Stomach (tissue), 9 donors: ENCODE measurements around the gene MAN2A1. TPM values are rescaled to one million over a fixed set of nuclear protein-coding genes. Genes with fewer than 3 reads are reported as not detected.

Source experiments
- DNase-seq, 2 donors: peaks; one replicate each; pipeline versions ENCODE4 v3.0.0 to v3.0.0-alpha.2; 2013 to 2019
- H3K27ac ChIP-seq, 5 donors: fragments of 200-600 bp in 4 of 5; sonication (generic) in 4 of 5; one replicate each; pipeline ENCODE4 v1.5.1; 2013 to 2019; ENCODE audit warnings: mild to moderate bottlenecking in 1 of 5, moderate library complexity in 1 of 5
- H3K27me3 ChIP-seq, 3 donors: fragments of 200-600 bp; sonication (generic); one replicate each; pipeline ENCODE4 v1.5.1; 2017 to 2019; ENCODE audit warnings: mixed run types in 1 of 3
- H3K36me3 ChIP-seq, 4 donors: fragments of 200-600 bp; sonication (generic); 1 replicate in 3 of 4; 2 replicates in 1 of 4; pipeline ENCODE4 v1.5.1; 2016 to 2019
- H3K4me1 ChIP-seq, 4 donors: fragments of 200-600 bp; sonication (generic); one replicate each; pipeline ENCODE4 v1.5.1; 2016 to 2019
- H3K4me3 ChIP-seq, 4 donors: fragments of 200-600 bp; sonication (generic) in 3 of 4; one replicate each; pipeline ENCODE4 v1.5.1; 2016 to 2019; ENCODE audit warnings: mild to moderate bottlenecking in 1 of 4
- H3K9me3 ChIP-seq, 4 donors: fragments of 200-600 bp; sonication (generic); one replicate each; pipeline ENCODE4 v1.5.1; 2016 to 2019
- EP300 ChIP-seq: sonication (generic); formaldehyde crosslinking; IDR thresholded peaks from one replicate; pipeline ENCODE4 v1.6.1; 2017; ENCODE audit warnings: antibody characterized with exemption
- POLR2A ChIP-seq, 4 donors: fragments of 450-650 bp; IDR thresholded peaks; one replicate each; pipeline ENCODE4 v1.6.1; 2016; ENCODE audit warnings: antibody characterized with exemption in 4 of 4, control low read depth in 2 of 4, mild to moderate bottlenecking in 1 of 4, moderate library complexity in 1 of 4
- POLR2AphosphoS5 ChIP-seq, 3 donors: sonication (generic); formaldehyde crosslinking; IDR thresholded peaks; one replicate each; pipeline ENCODE4 v1.6.1; 2016; ENCODE audit warnings: antibody characterized with exemption in 3 of 3
- WGBS, 5 donors: extraction: QIAGEN DNeasy Blood & Tissue Kit in 3 of 5; methylation state at CpG; one replicate each; pipeline versions ENCODE4 v1.1.5 to v1.1.7; 2013 to 2018; 5-methylcytosine and 5-hydroxymethylcytosine counted together
- intact Hi-C: fragments of 100-400 bp; cut with DNase I; formaldehyde crosslinking; loops from one replicate; pipeline ENCODE4 v1.15.1; 2023; ENCODE audit warnings: low total_unique reads
- polyA plus RNA-seq, 3 donors: library from polyadenylated mRNA; stranded (reverse); fragments of 200-250 nt; gene quantifications; one replicate each; pipeline ENCODE4 v1.2.3, GENCODE V29; 2013
- total RNA-seq, 5 donors: library from RNA; depleted of rRNA; stranded (reverse); fragments of >200 nt; gene quantifications; one replicate each; pipeline versions ENCODE4 v1.1.0 to v1.2.3, GENCODE V29; 2014 to 2016
- TF ChIP-seq, protein P1 (sequence below), 7 experiments: fragments of 450-650 bp in 4 of 7; fragments of 200-600 bp in 3 of 7; sonication (generic) in 3 of 7; IDR thresholded peaks; one replicate each; pipeline ENCODE4 v1.5.1; 2016 to 2019; ENCODE audit warnings: antibody characterized with exemption in 7 of 7, control low read depth in 2 of 7, mild to moderate bottlenecking in 1 of 7
- donor health status: healthy with polysubstance abuse.
- donor health status: Bipolar disorder and iron deficiency.
- donor health status: healthy.

The MAN2A1 gene
- total and polyA plus RNA-seq, 8 donors = 6.1 to 136 (median 33.6) TPM

DNA sequence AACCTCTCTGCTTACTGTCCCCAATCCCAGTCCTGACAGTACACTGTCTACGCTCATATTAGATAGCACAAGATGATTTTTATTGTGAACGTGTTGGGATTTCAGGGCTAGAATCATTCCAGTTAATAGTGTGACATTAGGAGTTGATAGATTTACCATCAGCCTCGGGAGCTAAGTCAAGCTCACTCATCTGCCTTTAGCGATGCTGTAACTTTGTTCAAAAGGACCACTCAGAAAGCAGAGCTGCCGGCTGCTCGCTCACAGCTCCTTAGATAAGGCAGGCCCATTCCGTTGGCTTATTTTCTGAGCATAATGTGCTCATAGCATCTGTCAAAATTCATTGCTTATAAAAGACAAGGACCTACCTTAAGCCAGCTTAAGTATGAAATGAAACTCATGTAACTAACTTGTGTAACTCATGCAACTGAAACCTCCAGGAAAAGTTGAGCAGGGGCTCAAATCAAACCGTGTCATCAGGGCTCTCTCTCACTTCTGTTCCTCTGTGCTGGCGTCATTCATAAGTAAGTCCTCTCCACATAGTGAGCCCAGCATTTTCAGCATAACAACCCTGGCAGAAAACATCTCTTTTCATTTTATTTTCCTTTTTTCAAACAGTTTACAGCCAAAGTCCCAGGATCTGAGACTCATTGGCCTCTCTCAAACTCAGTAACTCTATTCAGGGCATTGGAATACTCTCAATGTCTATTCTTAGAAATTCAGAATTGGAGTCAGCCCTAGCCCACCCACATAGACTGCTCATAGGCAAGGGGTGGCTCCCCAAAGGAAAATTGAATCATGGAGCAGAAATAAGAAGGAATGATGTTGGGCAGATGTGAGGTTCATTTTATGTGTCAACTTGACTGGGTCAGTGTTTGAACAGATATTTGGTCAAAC lies 208.8 kb downstream of the MAN2A1 start:
- H3K4me3 ChIP-seq = no peak overlapping the region
- H3K27ac ChIP-seq = no peak overlapping the region
- H3K36me3 ChIP-seq = no peaks in the 10 kb centered on the region
- TF ChIP-seq, protein P1, sequence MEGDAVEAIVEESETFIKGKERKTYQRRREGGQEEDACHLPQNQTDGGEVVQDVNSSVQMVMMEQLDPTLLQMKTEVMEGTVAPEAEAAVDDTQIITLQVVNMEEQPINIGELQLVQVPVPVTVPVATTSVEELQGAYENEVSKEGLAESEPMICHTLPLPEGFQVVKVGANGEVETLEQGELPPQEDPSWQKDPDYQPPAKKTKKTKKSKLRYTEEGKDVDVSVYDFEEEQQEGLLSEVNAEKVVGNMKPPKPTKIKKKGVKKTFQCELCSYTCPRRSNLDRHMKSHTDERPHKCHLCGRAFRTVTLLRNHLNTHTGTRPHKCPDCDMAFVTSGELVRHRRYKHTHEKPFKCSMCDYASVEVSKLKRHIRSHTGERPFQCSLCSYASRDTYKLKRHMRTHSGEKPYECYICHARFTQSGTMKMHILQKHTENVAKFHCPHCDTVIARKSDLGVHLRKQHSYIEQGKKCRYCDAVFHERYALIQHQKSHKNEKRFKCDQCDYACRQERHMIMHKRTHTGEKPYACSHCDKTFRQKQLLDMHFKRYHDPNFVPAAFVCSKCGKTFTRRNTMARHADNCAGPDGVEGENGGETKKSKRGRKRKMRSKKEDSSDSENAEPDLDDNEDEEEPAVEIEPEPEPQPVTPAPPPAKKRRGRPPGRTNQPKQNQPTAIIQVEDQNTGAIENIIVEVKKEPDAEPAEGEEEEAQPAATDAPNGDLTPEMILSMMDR (IDR thresholded peaks at IDR 0.05) = no peak
- TF ChIP-seq POLR2AphosphoS5 (IDR thresholded peaks at IDR 0.05) = no peak
- no peak for TF ChIP-seq POLR2A (IDR thresholded peaks at IDR 0.05)
- no peak for TF ChIP-seq EP300
- no peaks in the 10 kb centered on the region for H3K9me3 ChIP-seq
- intact Hi-C loops = no loop called here
- no peaks in the 10 kb centered on the region for H3K4me1 ChIP-seq
- no peaks in the 10 kb centered on the region for H3K27me3 ChIP-seq
- 71 to 78% (median 74%) methylated on average over 9 of the region's 9 CpGs for WGBS, 5 donors
- peak in 1 of 2 donors; percentile 20 for DNase-seq

DNA sequence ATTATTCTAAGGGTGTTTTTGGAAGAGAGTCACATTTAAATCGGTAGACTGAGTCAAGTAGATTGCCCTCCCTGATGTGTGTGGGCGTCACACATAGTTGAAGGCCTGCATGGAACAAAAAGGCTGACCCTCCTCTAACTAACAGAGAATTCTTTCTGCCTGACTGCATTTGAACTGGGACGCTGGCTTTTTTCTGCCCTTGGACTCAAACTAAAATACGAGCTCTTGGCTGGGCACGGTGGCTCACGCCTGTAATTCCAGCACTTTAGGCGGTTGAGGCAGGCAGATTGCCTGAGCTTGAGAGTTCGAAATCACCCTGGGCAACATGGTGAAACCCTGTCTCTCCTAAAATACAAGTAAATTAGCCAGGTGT lies 209.4 kb downstream of the MAN2A1 start:
- no peaks in the 10 kb centered on the region for H3K27me3 ChIP-seq
- H3K36me3 ChIP-seq = no peaks in the 10 kb centered on the region
- no peak overlapping the region for H3K4me3 ChIP-seq
- TF ChIP-seq POLR2AphosphoS5 (IDR thresholded peaks at IDR 0.05) (no peak), POLR2A (IDR thresholded peaks at IDR 0.05) (no peak), EP300 (no peak)
- TF ChIP-seq, protein P1 (IDR thresholded peaks at IDR 0.05) = no peak
- 75 to 80% (median 78%) methylated on average over 8 of the region's 8 CpGs for WGBS, 5 donors
- no peak overlapping the region for H3K27ac ChIP-seq
- H3K4me1 ChIP-seq = no peaks in the 10 kb centered on the region
- intact Hi-C loops = no loop called here
- DNase-seq = no peak
- H3K9me3 ChIP-seq = no peaks in the 10 kb centered on the region

DNA sequence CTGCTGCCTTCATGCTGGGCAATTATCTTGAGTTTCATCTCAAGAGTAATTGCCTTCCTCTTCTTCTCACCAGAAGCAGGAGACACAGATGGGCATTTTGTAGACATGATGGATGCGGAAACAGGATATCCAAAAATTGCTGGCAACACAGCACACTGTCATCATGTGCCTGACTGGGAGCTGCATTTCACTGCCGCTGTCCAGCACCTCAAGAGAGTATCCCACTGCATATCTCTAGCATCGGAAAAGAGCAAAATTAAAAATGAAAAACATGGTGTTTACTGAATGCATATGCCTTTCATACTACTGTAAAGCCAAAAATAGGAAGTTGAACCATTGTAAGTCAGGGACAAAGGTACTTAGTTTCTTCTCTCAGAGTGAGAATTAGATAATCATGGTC lies 210.7 kb downstream of the MAN2A1 start:
- TF ChIP-seq POLR2A (IDR thresholded peaks at IDR 0.05) = no peak
- no peak for TF ChIP-seq POLR2AphosphoS5 (IDR thresholded peaks at IDR 0.05)
- no peak for TF ChIP-seq EP300
- TF ChIP-seq, protein P1 (IDR thresholded peaks at IDR 0.05) = no peak
- Histone ChIP-seq H3K4me1 (no peaks in the 10 kb centered on the region), H3K9me3 (no peaks in the 10 kb centered on the region), H3K27me3 (no peaks in the 10 kb centered on the region), H3K27ac (no peak overlapping the region), H3K4me3 (no peak overlapping the region), H3K36me3 (no peaks in the 10 kb centered on the region)
- intact Hi-C loops = no loop called here
- WGBS, 5 donors = 93 to 95% (median 93%) methylated on average over 3 of the region's 3 CpGs
- no peak for DNase-seq

DNA sequence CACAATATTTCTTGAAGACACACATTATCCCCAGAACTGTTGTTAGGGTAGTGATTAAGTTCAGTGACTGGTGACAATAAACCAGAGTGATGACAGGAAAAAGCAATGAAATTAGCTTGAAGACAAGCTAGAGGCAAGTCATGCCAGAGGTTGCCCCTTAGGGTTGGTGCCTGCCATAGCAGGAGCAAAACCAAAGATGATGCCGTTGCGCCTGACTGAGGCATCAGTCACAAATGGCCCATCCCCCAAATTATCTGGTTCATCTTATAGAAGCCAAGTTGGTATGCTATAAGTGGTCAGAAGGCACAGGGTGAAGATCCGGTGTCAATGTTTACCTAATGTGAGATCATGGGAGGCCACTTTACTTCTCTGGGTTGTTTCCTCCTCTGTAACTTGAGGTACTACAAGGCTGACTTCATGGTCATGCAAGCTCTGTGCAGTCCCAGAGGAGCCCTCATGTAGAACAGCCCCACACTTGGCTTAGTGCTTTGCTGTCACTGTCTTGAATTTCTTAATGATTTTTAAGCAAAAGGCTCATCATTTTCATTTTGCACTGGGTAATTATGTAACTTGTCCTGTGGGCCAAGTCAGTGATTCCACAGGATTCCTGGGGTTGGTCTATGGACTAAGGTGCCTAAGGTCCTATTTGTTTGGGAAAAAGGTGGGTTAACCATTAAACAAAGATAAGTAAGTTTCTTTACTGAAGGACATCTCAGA lies 211.3 kb downstream of the MAN2A1 start:
- TF ChIP-seq POLR2AphosphoS5 (IDR thresholded peaks at IDR 0.05) = no peak
- TF ChIP-seq, protein P1 (IDR thresholded peaks at IDR 0.05) = no peak
- no peak for TF ChIP-seq POLR2A (IDR thresholded peaks at IDR 0.05)
- TF ChIP-seq EP300 = no peak
- DNase-seq = no peak
- Histone ChIP-seq H3K4me3 (no peak overlapping the region), H3K9me3 (no peaks in the 10 kb centered on the region), H3K36me3 (no peaks in the 10 kb centered on the region), H3K4me1 (no peaks in the 10 kb centered on the region), H3K27ac (no peak overlapping the region), H3K27me3 (no peaks in the 10 kb centered on the region)
- intact Hi-C loops = no loop called here
- 73 to 82% (median 76%) methylated on average over 3 of the region's 3 CpGs for WGBS, 5 donors
